Hematopoietic multipotent progenitor cell treated with erythropoietin and hydrocortisone succinate and interleukin-3 and kit ligand, for 6 days (in vitro differentiated cells): Measurements from ENCODE around the gene CCDC77.
"Not testable (repeated sequence)": the region's sequence is repeated elsewhere in the genome, so short reads cannot be mapped to it uniquely, and the experiment has no call there.

Source experiments
- DNase-seq: peaks from one replicate; pipeline ENCODE4 v3.0.0-alpha.2; 2015

The CCDC77 gene

GRCh38 chr12:401235-402028, at the start of gene CCDC77:
CCDC77 (plus strand) TSS chr12:401644; CDS start chr12:409384, 7,740 bp downstream.
- DNase-seq: peak; percentile 98

GRCh38 chr12:356276-356988, 45.0 kb upstream of the CCDC77 start:
- DNase-seq: no peak

GRCh38 chr12:359091-359490, 42.4 kb upstream of the CCDC77 start:
- DNase-seq: no peak

GRCh38 chr12:366820-367219, 34.6 kb upstream of the CCDC77 start:
- DNase-seq: no peak

GRCh38 chr12:367972-368371, 33.5 kb upstream of the CCDC77 start:
- no peak for DNase-seq

- not testable (repeated sequence) for DNase-seq
These were observed 30.5 kb upstream of the CCDC77 start for GRCh38 chr12:370739-371485.

- no peak for DNase-seq
These were observed 14.8 kb upstream of the CCDC77 start for GRCh38 chr12:386651-387050.

- no peak for DNase-seq
These were observed 13.4 kb upstream of the CCDC77 start for GRCh38 chr12:388012-388411.

GRCh38 chr12:388541-389141, 12.8 kb upstream of the CCDC77 start:
- peak; percentile 65 for DNase-seq

- DNase-seq: peak; percentile 96
These were observed 12.0 kb upstream of the CCDC77 start, which contains the start of gene KDM5A for GRCh38 chr12:389142-390096. KDM5A (minus strand) TSS chr12:389320; CDS start chr12:389091, 229 bp downstream.

GRCh38 chr12:400828-401227, 616 bp upstream of the CCDC77 start:
- no peak for DNase-seq

GRCh38 chr12:402029-402389, 565 bp downstream of the CCDC77 start:
- DNase-seq: peak; percentile 82

GRCh38 chr12:414859-415258, 13.4 kb downstream of the CCDC77 start:
- DNase-seq: no peak

- no peak for DNase-seq
These were observed 17.0 kb downstream of the CCDC77 start for GRCh38 chr12:418432-418831.

GRCh38 chr12:422526-422925, 21.1 kb downstream of the CCDC77 start:
- DNase-seq: no peak

- DNase-seq: not testable (repeated sequence)
These were observed 34.3 kb downstream of the CCDC77 start for GRCh38 chr12:435737-436136.

- peak; percentile 69 for DNase-seq
These were observed 40.9 kb downstream of the CCDC77 start for GRCh38 chr12:442235-442884.

GRCh38 chr12:447141-447540, 45.7 kb downstream of the CCDC77 start:
- no peak for DNase-seq

GRCh38 chr12:449203-449602, 47.8 kb downstream of the CCDC77 start:
- no peak for DNase-seq

- peak; percentile 80 for DNase-seq
These were observed 49.0 kb downstream of the CCDC77 start for GRCh38 chr12:450438-450837.

- no peak for DNase-seq
These were observed 51.3 kb downstream of the CCDC77 start for GRCh38 chr12:452667-453210.
